Liver (tissue), 9 donors: ENCODE measurements around the gene DIAPH3. TPM values are rescaled to one million over a fixed set of nuclear protein-coding genes. Genes with fewer than 3 reads are reported as not detected.

Source experiments
- DNase-seq: peaks from one replicate; pipeline ENCODE4 v3.0.0-alpha.2; 2017; ENCODE audit warnings: low spot score
- H3K27ac ChIP-seq, 2 donors: one replicate each; pipeline ENCODE4 v1.7.0; 2013; ENCODE audit warnings: inconsistent platforms in 2 of 2, low read length in 2 of 2, control low read depth in 1 of 2, low read depth in 1 of 2, mild to moderate bottlenecking in 1 of 2
- H3K27me3 ChIP-seq, 4 donors: one replicate each; pipeline versions ENCODE4 v1.6.1 to v1.7.0; 2013; ENCODE audit warnings: low read length in 3 of 4, inconsistent platforms in 1 of 4, mild to moderate bottlenecking in 1 of 4, moderate library complexity in 1 of 4; ENCODE audit not compliant: control insufficient read depth in 4 of 4, insufficient read depth in 4 of 4
- H3K36me3 ChIP-seq, 4 donors: one replicate each; pipeline versions ENCODE4 v1.6.1 to v1.7.0; 2013; ENCODE audit warnings: low read length in 3 of 4, mild to moderate bottlenecking in 3 of 4, low read depth in 1 of 4, moderate library complexity in 1 of 4; ENCODE audit not compliant: control insufficient read depth in 4 of 4, insufficient read depth in 3 of 4
- H3K4me1 ChIP-seq, 4 donors: one replicate each; pipeline versions ENCODE4 v1.6.1 to v1.7.0; 2013; ENCODE audit warnings: low read length in 3 of 4, mild to moderate bottlenecking in 3 of 4, moderate library complexity in 1 of 4; ENCODE audit not compliant: control insufficient read depth in 4 of 4, insufficient read depth in 4 of 4
- H3K4me3 ChIP-seq, 3 donors: one replicate each; pipeline versions ENCODE4 v1.6.1 to v1.7.0; 2013; ENCODE audit warnings: low read length in 3 of 3, control low read depth in 1 of 3, low read depth in 1 of 3, mild to moderate bottlenecking in 1 of 3
- H3K9ac ChIP-seq, 2 donors: one replicate each; pipeline ENCODE4 v1.7.0; 2013; ENCODE audit warnings: low read length in 2 of 2, mild to moderate bottlenecking in 2 of 2, moderate library complexity in 2 of 2, control low read depth in 1 of 2, low read depth in 1 of 2
- H3K9me3 ChIP-seq, 4 donors: one replicate each; pipeline versions ENCODE4 v1.6.1 to v1.7.0; 2013; ENCODE audit warnings: low read length in 3 of 4; ENCODE audit not compliant: control insufficient read depth in 4 of 4
- EGR1 ChIP-seq, 2 donors: IDR thresholded peaks; 2 replicates each; pipeline ENCODE4 v1.6.1; 2016 to 2018; ENCODE audit warnings: antibody characterized with exemption in 2 of 2, low read depth in 2 of 2
- FOXA1 ChIP-seq: IDR thresholded peaks from 2 replicates; pipeline ENCODE4 v1.6.1; 2016; ENCODE audit warnings: antibody characterized with exemption
- FOXA2 ChIP-seq: IDR thresholded peaks from 2 replicates; pipeline ENCODE4 v1.6.1; 2016; ENCODE audit warnings: antibody characterized with exemption
- GABPA ChIP-seq, 2 donors: IDR thresholded peaks in 1 of 2; conservative IDR thresholded peaks in 1 of 2; 2 replicates each; pipeline ENCODE4 v1.6.1; 2016; ENCODE audit warnings: antibody characterized with exemption in 2 of 2, mild to moderate bottlenecking in 1 of 2, moderate library complexity in 1 of 2
- HNF4A ChIP-seq, 2 donors: conservative IDR thresholded peaks; 2 replicates each; pipeline ENCODE4 v1.6.1; 2016; ENCODE audit warnings: antibody characterized with exemption in 2 of 2, mild to moderate bottlenecking in 2 of 2
- HNF4G ChIP-seq: IDR thresholded peaks from 2 replicates; pipeline ENCODE4 v1.6.1; 2016; ENCODE audit warnings: antibody characterized with exemption
- JUND ChIP-seq, 2 donors: IDR thresholded peaks; 2 replicates each; pipeline ENCODE4 v1.6.1; 2016; ENCODE audit warnings: antibody characterized with exemption in 2 of 2
- NR2F2 ChIP-seq: IDR thresholded peaks from 2 replicates; pipeline ENCODE4 v1.6.1; 2016; ENCODE audit warnings: antibody characterized with exemption
- RAD21 ChIP-seq, 2 donors: IDR thresholded peaks; 2 replicates each; pipeline ENCODE4 v1.6.1; 2016; ENCODE audit warnings: antibody characterized with exemption in 2 of 2, mild to moderate bottlenecking in 2 of 2
- RXRA ChIP-seq, 2 donors: IDR thresholded peaks; 2 replicates each; pipeline ENCODE4 v1.6.1; 2017 to 2018; ENCODE audit warnings: antibody characterized with exemption in 2 of 2, mild to moderate bottlenecking in 1 of 2
- SP1 ChIP-seq: IDR thresholded peaks from 2 replicates; pipeline ENCODE4 v1.6.1; 2018; ENCODE audit warnings: antibody characterized with exemption, mild to moderate bottlenecking
- TAF1 ChIP-seq: conservative IDR thresholded peaks from 2 replicates; pipeline ENCODE4 v1.6.1; 2016; ENCODE audit warnings: antibody characterized with exemption, mild to moderate bottlenecking
- YY1 ChIP-seq: IDR thresholded peaks from 2 replicates; pipeline ENCODE4 v1.6.1; 2016; ENCODE audit warnings: antibody characterized with exemption, mild to moderate bottlenecking
- ZBTB33 ChIP-seq: IDR thresholded peaks from 2 replicates; pipeline ENCODE4 v1.6.1; 2016; ENCODE audit warnings: antibody characterized with exemption
- WGBS: extraction: QIAGEN DNeasy Blood & Tissue Kit; methylation state at CpG from one replicate; pipeline ENCODE4 v1.1.7; 2013; 5-methylcytosine and 5-hydroxymethylcytosine counted together
- polyA plus RNA-seq, 2 donors: library from polyadenylated mRNA; stranded (reverse) in 1 of 2; unstranded in 1 of 2; fragments of 200-250 nt in 1 of 2; fragments of >200 nt in 1 of 2; fragmentation: Nextera tagmentation in 1 of 2; extraction: Ambion mirVana in 1 of 2; gene quantifications; one replicate each; pipeline versions ENCODE4 v1.2.1 to v1.2.3, GENCODE V29; 2013 to 2015
- total RNA-seq, 2 donors: library from RNA; depleted of rRNA; stranded (reverse); fragments of >200 nt; gene quantifications; one replicate each; pipeline ENCODE4 v1.2.3, GENCODE V29; 2014
- TF ChIP-seq, protein P1 (sequence below): IDR thresholded peaks from 2 replicates; pipeline ENCODE4 v1.6.1; 2016; ENCODE audit warnings: antibody characterized with exemption
- TF ChIP-seq, protein P2 (sequence below): fragments of 150-350 bp; IDR thresholded peaks from 2 replicates; pipeline ENCODE4 v1.5.1; 2017; ENCODE audit warnings: improper control_type of control experiment, low read depth, low read length; ENCODE audit not compliant: missing input control
- TF ChIP-seq, protein P3 (sequence below): IDR thresholded peaks from 2 replicates; pipeline ENCODE4 v1.6.1; 2016; ENCODE audit warnings: antibody characterized with exemption, mild to moderate bottlenecking
- donor health status: healthy.
- donor health status: healthy.
- donor health status: healthy.
- donor health status: healthy.
- donor health status: healthy.

DIAPH3 gene
- total and polyA plus RNA-seq, 4 donors, result 0.08 to 11.1 (median 0.27) TPM

DNA sequence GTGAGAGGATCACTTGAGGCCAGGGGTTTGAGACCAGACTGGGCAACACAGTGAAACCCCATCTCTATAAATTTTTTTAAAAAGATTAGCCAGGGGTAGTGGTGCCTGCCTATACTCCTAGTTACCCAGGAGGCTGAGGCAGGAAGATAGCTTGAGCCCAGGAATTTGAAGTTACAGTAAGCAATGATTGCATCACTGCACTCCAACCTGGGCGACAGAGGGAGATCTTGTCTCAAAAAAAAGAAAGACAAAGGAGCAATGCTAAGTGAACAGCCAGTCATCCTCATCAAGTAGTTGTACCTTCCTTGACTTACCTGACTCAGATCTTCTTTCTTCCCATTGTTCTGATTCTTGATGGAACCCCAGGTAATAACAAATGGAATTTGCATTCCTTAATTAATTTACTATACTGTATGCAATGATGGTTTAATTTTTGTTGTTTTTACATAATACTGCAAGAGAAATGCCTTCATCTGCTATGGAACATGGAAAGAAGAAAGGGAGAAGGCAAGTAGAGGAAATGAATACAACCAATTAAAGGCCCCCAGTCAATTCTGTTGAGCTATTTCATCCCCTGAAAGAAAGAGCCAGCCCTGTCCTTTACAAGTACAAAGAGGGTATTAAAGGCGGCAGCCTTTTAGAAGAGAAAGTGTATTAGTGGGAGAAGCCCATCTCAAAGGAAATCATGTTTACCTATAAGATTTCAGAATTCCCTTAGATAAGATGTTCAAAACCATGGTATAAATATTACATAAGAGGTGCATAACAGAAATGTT is 316.7 kb downstream of the DIAPH3 start:
- H3K9ac ChIP-seq, result no peak overlapping the region
- no peak overlapping the region for H3K4me3 ChIP-seq
- H3K27ac ChIP-seq, result no peak overlapping the region
- H3K36me3 ChIP-seq, result no peaks in the 10 kb centered on the region
- no peak for TF ChIP-seq NR2F2
- TF ChIP-seq, protein P1, sequence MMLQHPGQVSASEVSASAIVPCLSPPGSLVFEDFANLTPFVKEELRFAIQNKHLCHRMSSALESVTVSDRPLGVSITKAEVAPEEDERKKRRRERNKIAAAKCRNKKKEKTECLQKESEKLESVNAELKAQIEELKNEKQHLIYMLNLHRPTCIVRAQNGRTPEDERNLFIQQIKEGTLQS, result no peak
- no peak for TF ChIP-seq FOXA2
- no peak for TF ChIP-seq JUND (IDR thresholded peaks at IDR 0.05)
- H3K27me3 ChIP-seq, result no peaks in the 10 kb centered on the region
- 86% methylated on average over 2 of the region's 2 CpGs for WGBS
- no peak for DNase-seq
- H3K9me3 ChIP-seq, result no peaks in the 10 kb centered on the region
- no peaks in the 10 kb centered on the region for H3K4me1 ChIP-seq

- no peak overlapping the region for H3K9ac ChIP-seq
- H3K27me3 ChIP-seq, result no peaks in the 10 kb centered on the region
- TF ChIP-seq, protein P1, result no peak
- TF ChIP-seq NR2F2, result no peak
- TF ChIP-seq YY1, result no peak
- no peak for TF ChIP-seq JUND (IDR thresholded peaks at IDR 0.05)
- no peak overlapping the region for H3K4me3 ChIP-seq
- H3K36me3 ChIP-seq, result no peaks in the 10 kb centered on the region
- no peaks in the 10 kb centered on the region for H3K9me3 ChIP-seq
- WGBS, result 60% methylated on average over 3 of the region's 3 CpGs
- no peaks in the 10 kb centered on the region for H3K4me1 ChIP-seq
- H3K27ac ChIP-seq, result no peak overlapping the region
- DNase-seq, result no peak
Observed at GRCh38 chr13:59843040-59843439, 320.7 kb downstream of the DIAPH3 start.

DNA sequence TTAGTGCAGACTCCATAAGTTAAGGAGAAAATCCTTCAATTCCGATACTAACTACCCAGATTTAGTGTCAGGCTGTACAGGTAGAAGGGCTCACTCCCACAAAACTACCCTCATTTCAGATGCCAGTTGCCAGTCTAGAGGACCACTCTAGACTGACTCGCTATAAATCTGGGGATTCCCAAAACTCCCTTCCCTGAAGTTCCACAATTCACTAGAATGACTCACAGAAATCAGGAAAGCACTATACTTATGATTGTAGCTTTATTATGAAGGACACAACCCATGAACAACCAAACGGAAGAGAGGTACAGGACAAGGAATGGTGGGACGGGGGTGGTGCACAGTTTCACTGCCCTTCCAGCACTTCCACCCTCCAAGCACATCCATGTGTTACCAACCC is 321.2 kb downstream of the DIAPH3 start:
- Histone ChIP-seq H3K9me3 (no peaks in the 10 kb centered on the region), H3K27me3 (no peaks in the 10 kb centered on the region), H3K27ac (no peak overlapping the region), H3K36me3 (no peaks in the 10 kb centered on the region), H3K9ac (no peak overlapping the region), H3K4me1 (no peaks in the 10 kb centered on the region), H3K4me3 (no peak overlapping the region)
- no peak for TF ChIP-seq SP1
- no peak for TF ChIP-seq GABPA (IDR thresholded peaks at IDR 0.05 in 1 of 2, conservative IDR thresholded peaks at IDR 0.05 in 1 of 2)
- no peak for TF ChIP-seq JUND (IDR thresholded peaks at IDR 0.05)
- TF ChIP-seq FOXA1, result no peak
- no peak for TF ChIP-seq YY1
- TF ChIP-seq, protein P2, sequence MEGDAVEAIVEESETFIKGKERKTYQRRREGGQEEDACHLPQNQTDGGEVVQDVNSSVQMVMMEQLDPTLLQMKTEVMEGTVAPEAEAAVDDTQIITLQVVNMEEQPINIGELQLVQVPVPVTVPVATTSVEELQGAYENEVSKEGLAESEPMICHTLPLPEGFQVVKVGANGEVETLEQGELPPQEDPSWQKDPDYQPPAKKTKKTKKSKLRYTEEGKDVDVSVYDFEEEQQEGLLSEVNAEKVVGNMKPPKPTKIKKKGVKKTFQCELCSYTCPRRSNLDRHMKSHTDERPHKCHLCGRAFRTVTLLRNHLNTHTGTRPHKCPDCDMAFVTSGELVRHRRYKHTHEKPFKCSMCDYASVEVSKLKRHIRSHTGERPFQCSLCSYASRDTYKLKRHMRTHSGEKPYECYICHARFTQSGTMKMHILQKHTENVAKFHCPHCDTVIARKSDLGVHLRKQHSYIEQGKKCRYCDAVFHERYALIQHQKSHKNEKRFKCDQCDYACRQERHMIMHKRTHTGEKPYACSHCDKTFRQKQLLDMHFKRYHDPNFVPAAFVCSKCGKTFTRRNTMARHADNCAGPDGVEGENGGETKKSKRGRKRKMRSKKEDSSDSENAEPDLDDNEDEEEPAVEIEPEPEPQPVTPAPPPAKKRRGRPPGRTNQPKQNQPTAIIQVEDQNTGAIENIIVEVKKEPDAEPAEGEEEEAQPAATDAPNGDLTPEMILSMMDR, result no peak
- no peak for TF ChIP-seq TAF1
- no peak for TF ChIP-seq RXRA (IDR thresholded peaks at IDR 0.05)
- TF ChIP-seq RAD21 (IDR thresholded peaks at IDR 0.05), result no peak
- TF ChIP-seq ZBTB33, result no peak
- TF ChIP-seq, protein P1, result no peak
- no peak for TF ChIP-seq HNF4G
- TF ChIP-seq, protein P3, sequence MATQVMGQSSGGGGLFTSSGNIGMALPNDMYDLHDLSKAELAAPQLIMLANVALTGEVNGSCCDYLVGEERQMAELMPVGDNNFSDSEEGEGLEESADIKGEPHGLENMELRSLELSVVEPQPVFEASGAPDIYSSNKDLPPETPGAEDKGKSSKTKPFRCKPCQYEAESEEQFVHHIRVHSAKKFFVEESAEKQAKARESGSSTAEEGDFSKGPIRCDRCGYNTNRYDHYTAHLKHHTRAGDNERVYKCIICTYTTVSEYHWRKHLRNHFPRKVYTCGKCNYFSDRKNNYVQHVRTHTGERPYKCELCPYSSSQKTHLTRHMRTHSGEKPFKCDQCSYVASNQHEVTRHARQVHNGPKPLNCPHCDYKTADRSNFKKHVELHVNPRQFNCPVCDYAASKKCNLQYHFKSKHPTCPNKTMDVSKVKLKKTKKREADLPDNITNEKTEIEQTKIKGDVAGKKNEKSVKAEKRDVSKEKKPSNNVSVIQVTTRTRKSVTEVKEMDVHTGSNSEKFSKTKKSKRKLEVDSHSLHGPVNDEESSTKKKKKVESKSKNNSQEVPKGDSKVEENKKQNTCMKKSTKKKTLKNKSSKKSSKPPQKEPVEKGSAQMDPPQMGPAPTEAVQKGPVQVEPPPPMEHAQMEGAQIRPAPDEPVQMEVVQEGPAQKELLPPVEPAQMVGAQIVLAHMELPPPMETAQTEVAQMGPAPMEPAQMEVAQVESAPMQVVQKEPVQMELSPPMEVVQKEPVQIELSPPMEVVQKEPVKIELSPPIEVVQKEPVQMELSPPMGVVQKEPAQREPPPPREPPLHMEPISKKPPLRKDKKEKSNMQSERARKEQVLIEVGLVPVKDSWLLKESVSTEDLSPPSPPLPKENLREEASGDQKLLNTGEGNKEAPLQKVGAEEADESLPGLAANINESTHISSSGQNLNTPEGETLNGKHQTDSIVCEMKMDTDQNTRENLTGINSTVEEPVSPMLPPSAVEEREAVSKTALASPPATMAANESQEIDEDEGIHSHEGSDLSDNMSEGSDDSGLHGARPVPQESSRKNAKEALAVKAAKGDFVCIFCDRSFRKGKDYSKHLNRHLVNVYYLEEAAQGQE, result no peak
- TF ChIP-seq HNF4A (conservative IDR thresholded peaks at IDR 0.05), result no peak
- TF ChIP-seq EGR1 (IDR thresholded peaks at IDR 0.05; ENCODE audit: low read depth in 2 of 2), result no peak
- no peak for DNase-seq
- WGBS, result 97% methylated on average over 4 of the region's 4 CpGs
